RCC 7860 (cell line): ENCODE results near the gene CSF1R.
A peak's percentile ranks its signal among the peaks of the same experiment; 100 is the strongest.

ENCODE experiments used
- DNase-seq: peaks from one replicate; pipeline ENCODE4 v3.0.0-alpha.2; 2015; ENCODE audit warnings: low spot score
- FAIRE-seq: peaks from 2 replicates; lab custom pipeline; 2012; peaks lifted over from hg19 to GRCh38; lab: Jason Lieb, UNC

Gene CSF1R

GRCh38 chr5:150057511-150057910, 28.8 kb downstream of the CSF1R start:
- DNase-seq: no peak
- FAIRE-seq: no peak

GRCh38 chr5:150057052-150057451, 29.3 kb downstream of the CSF1R start:
- no peak for FAIRE-seq

GRCh38 chr5:150056075-150056443, 30.3 kb downstream of the CSF1R start:
- DNase-seq (no peak), FAIRE-seq (no peak)

More at GRCh38 chr5:150057052-150057451, 29.3 kb downstream of the CSF1R start:
- no peak for DNase-seq

GRCh38 chr5:150055326-150056074, 30.9 kb downstream of the CSF1R start:
- no peak for DNase-seq
- FAIRE-seq: no peak

- FAIRE-seq: no peak
- no peak for DNase-seq
Measured at GRCh38 chr5:150054569-150054968, 31.8 kb downstream of the CSF1R start.

- FAIRE-seq (no peak), DNase-seq (no peak)
Measured at GRCh38 chr5:150053713-150054392, 32.5 kb downstream of the CSF1R start.

GRCh38 chr5:150052956-150053712, 33.2 kb downstream of the CSF1R start:
- DNase-seq (peak; percentile 97), FAIRE-seq (peak; percentile 97)

- FAIRE-seq (no peak), DNase-seq (no peak)
Measured at GRCh38 chr5:150052226-150052955, 34.0 kb downstream of the CSF1R start.

GRCh38 chr5:150051657-150052195, 34.6 kb downstream of the CSF1R start:
- no peak for FAIRE-seq
- no peak for DNase-seq

- DNase-seq (peak; percentile 99), FAIRE-seq (peak; percentile 93)
Measured at GRCh38 chr5:150050172-150050811, 36.1 kb downstream of the CSF1R start.

- DNase-seq (no peak), FAIRE-seq (no peak)
Measured at GRCh38 chr5:150046031-150046430, 40.3 kb downstream of the CSF1R start.

- FAIRE-seq: no peak
- no peak for DNase-seq
Measured at GRCh38 chr5:150045549-150045948, 40.8 kb downstream of the CSF1R start.

- no peak for FAIRE-seq
Measured at GRCh38 chr5:150044712-150045111, 41.6 kb downstream of the CSF1R start.

GRCh38 chr5:150044329-150044681, 42.0 kb downstream of the CSF1R start:
- FAIRE-seq: no peak
- DNase-seq: no peak

More at GRCh38 chr5:150044712-150045111, 41.6 kb downstream of the CSF1R start:
- no peak for DNase-seq

GRCh38 chr5:150043657-150044328, 42.6 kb downstream of the CSF1R start:
- FAIRE-seq (no peak), DNase-seq (no peak)

- DNase-seq (no peak), FAIRE-seq (no peak)
Measured at GRCh38 chr5:150042459-150042858, 43.9 kb downstream of the CSF1R start.

- DNase-seq (no peak), FAIRE-seq (no peak)
Measured at GRCh38 chr5:150038547-150038946, 47.8 kb downstream of the CSF1R start.

- DNase-seq (peak; percentile 96), FAIRE-seq (peak; percentile 96)
Measured at GRCh38 chr5:150036513-150036912, 49.8 kb downstream of the CSF1R start.

- DNase-seq: no peak
- FAIRE-seq: no peak
Measured at GRCh38 chr5:150035139-150035895, 51.0 kb downstream of the CSF1R start.
